ENCODE measurements around the gene NSUN4.

NSUN4 gene

DNA sequence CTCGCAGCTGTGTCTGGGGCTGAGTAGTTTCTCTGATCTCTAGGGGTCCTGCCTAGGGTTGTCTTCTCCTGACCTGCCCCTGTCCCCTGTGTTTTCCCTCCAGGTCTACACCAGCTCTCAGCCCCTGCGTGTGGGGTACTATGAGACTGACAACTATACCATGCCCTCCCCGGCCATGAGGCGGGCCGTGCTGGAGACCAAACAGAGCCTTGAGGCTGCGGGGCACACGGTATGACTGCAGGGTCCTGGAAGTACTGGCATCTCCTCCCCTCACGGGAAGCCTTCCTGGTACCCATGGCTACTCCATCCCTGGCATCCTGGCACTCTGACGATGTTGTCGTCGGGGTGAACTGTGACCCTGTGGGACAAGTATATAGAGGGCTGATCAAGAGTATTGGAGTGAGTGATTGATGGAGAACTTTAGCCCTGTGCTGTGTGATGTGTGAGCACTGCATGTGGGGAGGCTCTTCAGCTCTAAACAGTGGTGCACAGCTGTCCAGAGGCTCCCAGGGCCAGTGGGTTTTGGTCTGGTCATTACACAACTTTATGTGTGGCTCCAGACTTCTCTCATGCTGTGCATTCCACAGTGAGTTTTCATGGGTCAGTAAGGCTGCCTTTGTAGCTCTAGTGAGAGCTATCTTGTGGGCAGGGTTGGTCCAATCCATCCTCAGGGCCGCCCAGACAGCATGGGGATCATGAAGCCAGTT is 67.9 kb downstream of the NSUN4 start:
- no peak for DNase-seq

GRCh38 chr1:46409063-46409372 is 68.4 kb downstream of the NSUN4 start:
- DNase-seq = no peak

DNA sequence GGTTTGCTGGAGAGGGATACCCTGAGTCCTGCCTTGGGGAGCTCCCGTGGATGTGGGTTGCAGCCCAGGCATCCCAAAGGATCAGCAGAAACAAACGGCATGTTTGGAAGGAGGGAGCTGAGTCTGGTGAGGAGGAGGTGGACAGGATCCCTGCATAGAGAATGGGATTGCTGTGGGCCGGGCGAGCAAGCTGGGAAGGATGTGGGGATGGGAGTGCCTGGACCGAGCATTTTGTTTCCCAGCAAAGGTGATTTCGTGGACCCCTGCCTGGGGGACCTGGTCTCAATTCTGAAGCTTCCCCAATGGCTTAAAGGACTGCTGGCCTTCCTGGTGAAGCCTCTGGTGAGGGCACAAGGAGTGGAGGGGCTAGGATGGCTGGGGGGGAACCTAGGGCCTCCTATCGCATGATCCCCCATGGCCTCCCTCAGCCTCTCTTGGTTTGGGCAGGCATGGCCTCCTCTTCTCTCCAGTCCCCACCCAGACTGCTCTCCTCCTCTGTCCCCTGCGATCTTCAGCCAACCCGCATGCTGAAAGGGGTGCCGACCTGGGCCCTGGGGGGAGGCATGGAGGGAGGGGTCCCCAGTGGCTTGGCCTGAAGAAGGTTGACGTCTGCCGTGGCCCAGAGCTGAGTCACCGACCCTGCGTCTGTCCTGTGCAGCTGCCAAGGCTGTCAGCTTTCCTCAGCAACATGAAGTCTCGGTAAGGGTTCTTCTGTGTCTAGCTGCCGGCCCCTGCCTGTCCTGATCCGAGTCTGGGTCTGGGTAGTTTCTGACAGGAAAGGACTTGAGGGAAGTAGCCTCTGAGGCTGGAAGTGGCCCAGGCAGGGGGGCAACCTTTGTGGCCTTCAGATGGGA is 69.8 kb downstream of the NSUN4 start:
- no peak for DNase-seq

DNA sequence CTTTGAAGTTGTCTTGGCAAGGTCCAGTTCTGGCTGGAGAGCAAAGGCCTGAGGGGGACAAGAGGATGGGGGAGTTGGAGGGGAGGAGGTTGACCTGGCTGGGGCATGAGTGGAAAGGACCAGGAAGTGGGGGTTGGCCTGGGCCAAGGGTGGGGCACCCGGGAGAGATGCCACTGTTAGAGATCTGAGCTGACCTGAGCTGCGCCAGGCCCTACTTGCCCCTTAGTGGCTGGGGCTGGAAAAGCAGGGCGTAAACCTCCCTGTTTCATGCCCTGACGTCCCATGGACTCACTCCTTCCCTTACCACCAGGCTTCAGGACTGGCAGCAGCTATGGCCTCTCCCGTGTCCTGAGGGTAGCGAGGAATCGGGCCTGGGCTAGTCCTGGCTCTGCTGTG is 70.4 kb downstream of the NSUN4 start:
- DNase-seq = no peak

Measured in stimulated activated CD4-positive, alpha-beta T cell treated with anti-CD3 and anti-CD28 coated beads, Interleukin-12 subunit alpha, Interleukin-12 subunit beta, amount 100 ng/mL, for 4 hours (primary cell).